H1 (cell line): ENCODE measurements around the gene CTSA. TPM values are rescaled to one million over a fixed set of nuclear protein-coding genes. Genes with fewer than 3 reads are reported as not detected.

Experiments
- CTCF ChIA-PET: fragments of 300-600 bp; sonication (Branson Sonifier 250); formaldehyde crosslinking; loops from one replicate; lab custom pipeline; 2021; ENCODE audit not compliant: partially characterized antibody; lab: Charles Lee
- POLR2A ChIA-PET: fragments of 300-600 bp; sonication (Branson Sonifier 250); formaldehyde crosslinking; loops from one replicate; lab custom pipeline; 2021; ENCODE audit warnings: inconsistent platforms; ENCODE audit not compliant: partially characterized antibody; lab: Charles Lee
- DNase-seq, 2 experiments: peaks; one replicate each; pipeline versions ENCODE4 v3.0.0 to v3.0.0-alpha.2; 2010 to 2022; ENCODE audit warnings: low spot score in 2 of 2, low read depth in 1 of 2, mixed read lengths in 1 of 2
- FAIRE-seq: peaks from 2 replicates; lab custom pipeline; 2011; peaks lifted over from hg19 to GRCh38; lab: Jason Lieb, UNC
- H2AFZ ChIP-seq: 2 replicates; pipeline ENCODE4 v1.8.1; 2012; ENCODE audit warnings: low read length, inconsistent platforms
- H2AK5ac ChIP-seq: 2 replicates; pipeline ENCODE4 v1.6.1; 2013; ENCODE audit warnings: low read depth, low read length
- H2BK120ac ChIP-seq: replicated peaks from 2 replicates; pipeline ENCODE3; 2013; ENCODE audit warnings: low read depth, low read length, inconsistent platforms
- H2BK12ac ChIP-seq: 2 replicates; pipeline ENCODE4 v1.6.1; 2013; ENCODE audit warnings: low read depth, low read length
- H2BK15ac ChIP-seq: 2 replicates; pipeline ENCODE4 v1.6.1; 2013; ENCODE audit warnings: low read length
- H2BK20ac ChIP-seq: 2 replicates; pipeline ENCODE4 v1.6.1; 2013; ENCODE audit warnings: low read length
- H2BK5ac ChIP-seq: 2 replicates; pipeline ENCODE4 v1.6.1; 2013; ENCODE audit warnings: low read depth, low read length
- H3K14ac ChIP-seq: 2 replicates; pipeline ENCODE4 v1.6.1; 2013; ENCODE audit warnings: inconsistent platforms; ENCODE audit not compliant: insufficient read length
- H3K18ac ChIP-seq: 2 replicates; pipeline ENCODE4 v1.6.1; 2013; ENCODE audit warnings: low read length; ENCODE audit errors: extremely low read depth
- H3K23ac ChIP-seq: 2 replicates; pipeline ENCODE4 v1.6.1; 2013; ENCODE audit warnings: inconsistent platforms; ENCODE audit not compliant: insufficient read length
- H3K23me2 ChIP-seq: 2 replicates; pipeline ENCODE4 v1.6.1; 2013; ENCODE audit warnings: low read depth, low read length
- H3K27ac ChIP-seq: 2 replicates; pipeline ENCODE4 v1.6.1; 2011; ENCODE audit warnings: low read depth, low read length, inconsistent platforms
- H3K27me3 ChIP-seq, 4 experiments: replicated peaks in 1 of 4; 1 replicate in 1 of 4; 2 replicates in 3 of 4; pipeline versions ENCODE4 v1.6.1 to v1.8.1; 2011 to 2013; ENCODE audit warnings: low read length in 3 of 4, mild to moderate bottlenecking in 3 of 4, inconsistent platforms in 2 of 4, mixed read lengths in 2 of 4, moderate library complexity in 1 of 4; ENCODE audit not compliant: control insufficient read depth in 3 of 4, insufficient read depth in 3 of 4; ENCODE audit errors: extremely low read depth in 1 of 4
- H3K36me3 ChIP-seq, 4 experiments: 2 replicates each; pipeline versions ENCODE4 v1.6.1 to v1.8.1; 2011 to 2013; ENCODE audit warnings: mild to moderate bottlenecking in 4 of 4, low read length in 3 of 4, moderate library complexity in 2 of 4, control low read depth in 1 of 4, inconsistent platforms in 1 of 4; ENCODE audit not compliant: insufficient read depth in 4 of 4, control insufficient read depth in 2 of 4
- H3K4ac ChIP-seq: replicated peaks from 2 replicates; pipeline ENCODE3; 2013; ENCODE audit warnings: low read length, low read depth, mixed read lengths, inconsistent platforms; ENCODE audit not compliant: insufficient read length
- H3K4me1 ChIP-seq, 4 experiments: replicated peaks in 1 of 4; 1 replicate in 1 of 4; 2 replicates in 3 of 4; pipeline versions ENCODE4 v1.6.1 to v1.8.1; 2011 to 2013; ENCODE audit warnings: low read length in 3 of 4, inconsistent platforms in 2 of 4, mixed read lengths in 1 of 4; ENCODE audit not compliant: insufficient read depth in 4 of 4, control insufficient read depth in 3 of 4
- H3K4me2 ChIP-seq, 2 experiments: 2 replicates each; pipeline versions ENCODE4 v1.6.1 to v1.8.1; 2011 to 2013; ENCODE audit warnings: low read depth in 2 of 2, low read length in 2 of 2, control low read depth in 1 of 2, inconsistent platforms in 1 of 2, mild to moderate bottlenecking in 1 of 2; ENCODE audit not compliant: insufficient read depth in 1 of 2
- H3K4me3 ChIP-seq, 4 experiments: fragments of 200-600, 300-600 bp in 1 of 4; sonication (generic), shearing (Covaris generic), sonication (Bioruptor Twin) in 1 of 4; 2 replicates each; pipeline versions ENCODE4 v1.5.1 to v1.8.1; 2011 to 2016; ENCODE audit warnings: low read length in 4 of 4, low read depth in 3 of 4, control low read depth in 2 of 4, inconsistent platforms in 2 of 4, mild to moderate bottlenecking in 2 of 4, mixed read lengths in 1 of 4, moderate library complexity in 1 of 4; ENCODE audit not compliant: insufficient read depth in 2 of 4; ENCODE audit errors: extremely low read depth in 1 of 4
- H3K56ac ChIP-seq: replicated peaks from 2 replicates; pipeline ENCODE3; 2013; ENCODE audit warnings: low read depth, mild to moderate bottlenecking, mixed read lengths, low read length, inconsistent platforms; ENCODE audit not compliant: insufficient read length
- H3K79me1 ChIP-seq: 2 replicates; pipeline ENCODE4 v1.6.1; 2013; ENCODE audit warnings: low read depth, low read length, control low read depth
- H3K79me2 ChIP-seq, 2 experiments: 2 replicates each; pipeline versions ENCODE4 v1.6.1 to v1.8.1; 2012 to 2013; ENCODE audit warnings: low read length in 2 of 2, mild to moderate bottlenecking in 2 of 2, inconsistent platforms in 1 of 2; ENCODE audit not compliant: insufficient read depth in 2 of 2, control insufficient read depth in 1 of 2
- H3K9ac ChIP-seq, 4 experiments: replicated peaks in 1 of 4; 1 replicate in 1 of 4; 2 replicates in 3 of 4; pipeline versions ENCODE4 v1.6.1 to v1.8.1; 2011 to 2013; ENCODE audit warnings: low read depth in 3 of 4, low read length in 3 of 4, control low read depth in 2 of 4, mild to moderate bottlenecking in 2 of 4, moderate library complexity in 2 of 4, inconsistent platforms in 1 of 4; ENCODE audit errors: extremely low read depth in 1 of 4
- H3K9me3 ChIP-seq, 2 experiments: 2 replicates each; pipeline versions ENCODE4 v1.6.1 to v1.8.1; 2012 to 2013; ENCODE audit warnings: mild to moderate bottlenecking in 2 of 2, moderate library complexity in 2 of 2, control low read depth in 1 of 2, inconsistent platforms in 1 of 2, low read depth in 1 of 2, low read length in 1 of 2, mixed read lengths in 1 of 2; ENCODE audit not compliant: insufficient read depth in 2 of 2
- H4K20me1 ChIP-seq, 2 experiments: replicated peaks in 1 of 2; 2 replicates each; pipeline versions ENCODE3 to v1.8.1; 2011 to 2013; ENCODE audit warnings: inconsistent platforms in 2 of 2, low read length in 2 of 2, mild to moderate bottlenecking in 1 of 2; ENCODE audit not compliant: insufficient read depth in 2 of 2, control insufficient read depth in 1 of 2
- H4K5ac ChIP-seq: 2 replicates; pipeline ENCODE4 v1.6.1; 2013; ENCODE audit warnings: low read length, low read depth, mixed read lengths, inconsistent platforms; ENCODE audit not compliant: insufficient read length
- H4K8ac ChIP-seq: 2 replicates; pipeline ENCODE4 v1.8.0; 2013; ENCODE audit warnings: mild to moderate bottlenecking, moderate library complexity, low read length, inconsistent platforms; ENCODE audit not compliant: insufficient read depth; ENCODE audit errors: extremely low read depth
- H4K91ac ChIP-seq: replicated peaks from 2 replicates; pipeline ENCODE3; 2013; ENCODE audit warnings: low read length, mixed read lengths, inconsistent platforms; ENCODE audit not compliant: insufficient read length
- BCL11A ChIP-seq, 2 experiments: IDR thresholded peaks; one replicate each; pipeline ENCODE4 v1.6.1; 2011; ENCODE audit warnings: low read depth in 2 of 2, low read length in 2 of 2, mild to moderate bottlenecking in 2 of 2
- SIX5 ChIP-seq: IDR thresholded peaks from 2 replicates; pipeline ENCODE4 v1.6.1; 2011; ENCODE audit warnings: mild to moderate bottlenecking, low read depth, low read length
- WGBS, 2 experiments: shearing (Covaris generic) in 1 of 2; methylation state at CpG; one replicate each; pipeline versions ENCODE4 v1.1.6 to v1.1.7; 2013 to 2015; ENCODE audit warnings: low lambda C conversion rate in 2 of 2, mixed read lengths in 2 of 2, inconsistent platforms in 1 of 2, low coverage in 1 of 2, missing lambda C conversion rate in 1 of 2; ENCODE audit not compliant: insufficient replicate concordance in 2 of 2, insufficient coverage in 1 of 2, insufficient read length in 1 of 2; ENCODE audit errors: extremely low coverage in 1 of 2, missing lambda C conversion rate in 1 of 2; 5-methylcytosine and 5-hydroxymethylcytosine counted together
- polyA plus RNA-seq, 7 experiments: library from polyadenylated mRNA; depleted of rRNA in 3 of 7; stranded (reverse) in 5 of 7; unstranded in 2 of 7; fragments of >200 nt in 5 of 7; fragments of 200-250 nt in 2 of 7; gene quantifications; 1 replicate in 5 of 7; 2 replicates in 1 of 7; 4 replicates in 1 of 7; pipeline versions ENCODE4 v1.2.1 to v1.2.3, GENCODE V29; 2011 to 2013; ENCODE audit warnings: missing spikeins in 2 of 7, mixed read lengths in 2 of 7
- total RNA-seq: library from RNA; stranded (reverse); fragmentation: NEBNext Ultra II Directional; extraction: Animal tissue kit (Norgen Biotek cat#: 25700); gene quantifications from 2 replicates; pipeline ENCODE4 v1.2.1, GENCODE V29; 2021

The CTSA gene
- total and polyA plus RNA-seq, 2 of the 8 experiments (the other 6 are each of a cell fraction or from before 2014, with no cell fraction given), result 49.7 to 74.0 TPM

DNA sequence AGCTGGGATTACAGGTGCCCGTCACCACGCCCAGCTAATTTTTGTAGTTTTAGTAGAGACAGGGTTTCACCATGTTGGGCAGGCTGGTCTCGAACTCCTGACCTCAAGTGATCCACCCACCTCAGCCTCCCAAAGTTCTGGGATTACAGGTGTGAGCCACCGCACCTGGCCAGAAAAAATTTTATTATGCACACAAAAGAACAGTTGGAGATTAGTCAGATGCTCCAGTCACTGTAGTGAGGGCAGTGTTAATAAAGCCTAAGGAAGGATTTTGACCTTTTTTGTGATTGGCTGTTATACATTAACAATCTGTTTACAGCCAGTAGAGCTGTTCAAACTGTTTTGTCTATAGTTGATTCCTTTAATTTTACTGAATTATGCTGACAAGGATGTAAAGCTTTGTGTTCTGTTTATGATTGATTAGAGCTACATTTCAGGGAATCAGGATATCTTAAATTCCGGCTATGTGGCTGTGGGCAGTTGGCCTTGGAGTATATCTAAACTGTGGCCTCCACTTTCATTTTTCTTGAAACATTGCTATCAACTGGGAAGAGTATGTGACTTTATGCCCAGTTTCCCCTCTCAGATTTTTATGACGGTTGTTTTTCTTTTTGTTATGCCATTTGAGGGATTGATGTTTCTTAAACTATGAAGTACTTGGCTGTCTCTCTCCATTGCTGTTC lies 23.9 kb upstream of the CTSA start:
- Histone ChIP-seq H3K18ac (no peak overlapping the region), H3K79me1 (no peaks in the 10 kb centered on the region), H2AFZ (no peak overlapping the region), H3K9ac (no peak overlapping the region), H3K4me2 (no peak overlapping the region), H3K23ac (no peak overlapping the region), H3K14ac (no peak overlapping the region), H4K8ac (no peak overlapping the region), H3K56ac (no peak overlapping the region), H3K4me1 (no peaks in the 10 kb centered on the region), H2BK20ac (no peak overlapping the region), H3K9me3 (no peaks in the 10 kb centered on the region), H4K91ac (no peak overlapping the region), H2BK120ac (no peak overlapping the region), H3K79me2 (no peaks in the 10 kb centered on the region), H3K36me3 (no peaks in the 10 kb centered on the region; a peak in 1 of 8 replicates), H3K27me3 (no peaks in the 10 kb centered on the region), H3K23me2 (no peaks in the 10 kb centered on the region), H3K27ac (no peak overlapping the region), H4K5ac (no peak overlapping the region), H4K20me1 (no peaks in the 10 kb centered on the region), H3K4me3 (no peak overlapping the region), H3K4ac (no peak overlapping the region), H2BK5ac (no peak overlapping the region), H2AK5ac (no peak overlapping the region), H2BK12ac (no peak overlapping the region), H2BK15ac (no peak overlapping the region)
- FAIRE-seq (no peak), DNase-seq (no peak)
- ChIA-PET POLR2A (interaction anchor here (0.9 to 8.1 kb wide), 3 partner anchors 9 to 23 kb away, joined by 4 to 39 read pairs (median 5); partner anchors contain the start of genes NEURL2 and ZSWIM1), CTCF (interaction anchor here (0.6 to 1.4 kb wide), 4 partner anchors 11 to 91 kb away, joined by 3 to 5 read pairs (median 4); no protein-coding TSS in a partner anchor)
- TF ChIP-seq BCL11A (IDR thresholded peaks at IDR 0.05; ENCODE audit: low read depth in 2 of 2, low read length in 2 of 2), result no peak
- no peak for TF ChIP-seq SIX5
- WGBS, 2 experiments, result 91% methylated on average over 6 of the region's 6 CpGs; no CpG with 5 or more reads in 1 of the 2 experiments
